ENCODE results near the gene AP2M1. TPM values are rescaled to one million over a fixed set of nuclear protein-coding genes. Genes with fewer than 3 reads are reported as not detected.

Gene AP2M1
- polyA plus RNA-seq, 1 of the 3 experiments (the other 2 are of a cell fraction) = 759 TPM

GRCh38 chr3:184173374-184173722 lies 1.3 kb upstream of the AP2M1 start:
- Histone ChIP-seq H2AFZ (ENCODE audit: low read depth) (no peak overlapping the region), H4K20me1 (ENCODE audit: insufficient read depth) (peaks cover 19% of the 10 kb centered on the region), H3F3A (replicated peaks; ENCODE audit: insufficient read depth) (peaks cover 37% of the 10 kb centered on the region), H3K9ac (no peak overlapping the region), H3K9me3 (no peaks in the 10 kb centered on the region), H3K4me1 (ENCODE audit: control insufficient read depth in 1 of 2, insufficient read depth in 2 of 2, low read depth in 1 of 2, low read length in 1 of 2) (peaks cover 22 to 29% of the 10 kb centered on the region in 2 experiments), H3K4me3 (ENCODE audit: low read depth in 2 of 2, low read length in 1 of 2) (no peak overlapping the region), H3K9me2 (no peaks in the 10 kb centered on the region), H3K4me2 (no peak overlapping the region), H3K79me2 (ENCODE audit: insufficient read depth) (peaks cover 31% of the 10 kb centered on the region), H3K36me3 (replicated peaks in 1 of 2; ENCODE audit: control insufficient read depth in 1 of 2, insufficient read depth in 2 of 2, low read length in 1 of 2) (peaks cover 25 to 58% of the 10 kb centered on the region in 2 experiments), H3K27me3 (ENCODE audit: insufficient read depth) (no peaks in the 10 kb centered on the region), H3K27ac (ENCODE audit: low read depth in 2 of 2, low read length in 1 of 2) (peak overlapping the region; percentile 44 to 87)
- TF ChIP-seq GABPA (IDR thresholded peaks at IDR 0.05; ENCODE audit: low read depth) = no peak
- no peak for TF ChIP-seq NFIC (IDR thresholded peaks at IDR 0.05; ENCODE audit: borderline replicate concordance)
- TF ChIP-seq TCF12 (IDR thresholded peaks at IDR 0.05) = no peak
- no peak for TF ChIP-seq MAX (IDR thresholded peaks at IDR 0.05; ENCODE audit: low read depth)
- TF ChIP-seq POLR2AphosphoS5 (IDR thresholded peaks at IDR 0.05; ENCODE audit: low read depth, low read length) = no peak
- no peak for TF ChIP-seq GATA2 (CRISPR knock-in tag; IDR thresholded peaks at IDR 0.05)
- no peak for TF ChIP-seq CTCF (IDR thresholded peaks at IDR 0.05)
- TF ChIP-seq EP300 (IDR thresholded peaks at IDR 0.05; ENCODE audit: borderline replicate concordance in 1 of 2, low read depth in 1 of 2, low read length in 1 of 2) = no peak
- TF ChIP-seq SMC3 (IDR thresholded peaks at IDR 0.05; ENCODE audit: low read depth, low read length) = no peak
- TF ChIP-seq MXI1 (IDR thresholded peaks at IDR 0.05; ENCODE audit: low read depth, low read length) = no peak
- TF ChIP-seq FOXJ3 (CRISPR knock-in tag; IDR thresholded peaks at IDR 0.05) = no peak
- no peak for TF ChIP-seq RAD21 (IDR thresholded peaks at IDR 0.05; ENCODE audit: low read length)
- TF ChIP-seq SIN3A (IDR thresholded peaks at IDR 0.05; ENCODE audit: borderline replicate concordance, low read depth, low read length) = no peak
- no peak for TF ChIP-seq PBX3 (IDR thresholded peaks at IDR 0.05)
- WGBS (ENCODE audit: low lambda C conversion rate) = 84% methylated on average over 2 of the region's 2 CpGs
- no peak for DNase-seq
- ChIA-PET CTCF (interaction anchor here (0.8 to 7.0 kb wide), 7 partner anchors 9 to 277 kb away, joined by 3 to 30 read pairs (median 6); partner anchors contain the start of genes ABCF3 and EEF1AKMT4), POLR2A (no interaction called here)

- H3K27ac ChIP-seq (ENCODE audit: low read depth in 2 of 2, low read length in 1 of 2) = peak overlapping the region; percentile 32 to 87; a peak in 3 of 4 replicates
- ChIA-PET POLR2A (interaction anchor here (0.6 to 1.8 kb wide), 3 partner anchors 8 to 18 kb away, joined by 3 to 6 read pairs (median 4); partner anchors contain the start of gene ABCF3), CTCF (interaction anchor here (0.8 to 7.0 kb wide), 8 partner anchors 11 to 278 kb away, joined by 3 to 30 read pairs (median 4); partner anchors contain the start of genes ABCF3 and EEF1AKMT4)
- TF ChIP-seq TEAD4 (IDR thresholded peaks at IDR 0.05; ENCODE audit: borderline replicate concordance, insufficient read depth) = no peak
- 0 out of 2 replicates have a peak, but pooled peaks have one; percentile 4 for TF ChIP-seq RAD21 (IDR thresholded peaks at IDR 0.05; ENCODE audit: low read length)
- peaks cover 22 to 29% of the 10 kb centered on the region in 2 experiments for H3K4me1 ChIP-seq (ENCODE audit: control insufficient read depth in 1 of 2, insufficient read depth in 2 of 2, low read depth in 1 of 2, low read length in 1 of 2)
- no peak overlapping the region for H3K4me3 ChIP-seq (ENCODE audit: low read depth in 2 of 2, low read length in 1 of 2)
- no peaks in the 10 kb centered on the region for H3K9me3 ChIP-seq
- H3K4me2 ChIP-seq = peak overlapping the region; percentile 52; the same call in 1 of the 2 replicates
- DNase-seq = no peak
- H3K9ac ChIP-seq = no peak overlapping the region
- peaks cover 37% of the 10 kb centered on the region for H3F3A ChIP-seq (replicated peaks; ENCODE audit: insufficient read depth)
- no peak overlapping the region for H2AFZ ChIP-seq (ENCODE audit: low read depth)
- H3K27me3 ChIP-seq (ENCODE audit: insufficient read depth) = no peaks in the 10 kb centered on the region
- H3K36me3 ChIP-seq (replicated peaks in 1 of 2; ENCODE audit: control insufficient read depth in 1 of 2, insufficient read depth in 2 of 2, low read length in 1 of 2) = peaks cover 29 to 59% of the 10 kb centered on the region in 2 experiments
- H3K9me2 ChIP-seq = no peaks in the 10 kb centered on the region
- H3K79me2 ChIP-seq (ENCODE audit: insufficient read depth) = peaks cover 41% of the 10 kb centered on the region
- H4K20me1 ChIP-seq (ENCODE audit: insufficient read depth) = peaks cover 26% of the 10 kb centered on the region
- 24% methylated on average over 4 of the region's 4 CpGs for WGBS (ENCODE audit: low lambda C conversion rate)
These were observed 390 bp upstream of the AP2M1 start for GRCh38 chr3:184174284-184174645.

All from SK-N-SH (cell line).